MCF 10A (cell line): Measurements from ENCODE around the gene NETO2. TPM values are rescaled to one million over a fixed set of nuclear protein-coding genes. Genes with fewer than 3 reads are reported as not detected.

Source experiments
- BruUV-seq: library from RNA; stranded (reverse); fragments of 400-500 nt; replicated peaks from 2 replicates; lab custom pipeline; 2021; lab: Mats Ljungman, UMichigan
- CTCF ChIA-PET: fragments of 300-600 bp; sonication (Branson Sonifier 250); formaldehyde crosslinking; extraction: SDS; loops from one replicate; lab custom pipeline; 2021; ENCODE audit warnings: antibody characterized with exemption, inconsistent platforms; lab: Yijun Ruan, JAX
- POLR2A ChIA-PET: fragments of 300-600, 350-650 bp; sonication (Branson Sonifier 250); formaldehyde crosslinking; extraction: SDS; loops from one replicate; lab custom pipeline; 2020; ENCODE audit warnings: antibody characterized with exemption, inconsistent platforms; lab: Yijun Ruan, JAX
- DNase-seq: peaks from one replicate; pipeline ENCODE4 v3.0.0-alpha.2; 2018; ENCODE audit not compliant: unreplicated experiment
- H3K27ac Mint-ChIP-seq: one replicate; pipeline ENCODE4 v1.8.0; 2022; ENCODE audit warnings: mild to moderate bottlenecking, low read depth, mixed read lengths; ENCODE audit not compliant: unreplicated experiment
- H3K27me3 Mint-ChIP-seq: one replicate; pipeline ENCODE4 v1.8.0; 2022; ENCODE audit warnings: mixed read lengths; ENCODE audit not compliant: insufficient read depth, unreplicated experiment
- H3K36me3 Mint-ChIP-seq: one replicate; pipeline ENCODE4 v1.8.0; 2022; ENCODE audit warnings: mild to moderate bottlenecking, moderate library complexity, mixed read lengths; ENCODE audit not compliant: insufficient read depth, unreplicated experiment
- H3K4me1 Mint-ChIP-seq: one replicate; pipeline ENCODE4 v1.8.0; 2022; ENCODE audit warnings: mixed read lengths; ENCODE audit not compliant: insufficient read depth, unreplicated experiment
- H3K4me3 Mint-ChIP-seq: one replicate; pipeline ENCODE4 v1.8.0; 2022; ENCODE audit warnings: mild to moderate bottlenecking, moderate library complexity, mixed read lengths; ENCODE audit not compliant: unreplicated experiment
- H3K9me3 Mint-ChIP-seq: one replicate; pipeline ENCODE4 v1.8.0; 2022; ENCODE audit warnings: mixed read lengths; ENCODE audit not compliant: unreplicated experiment
- CTCF ChIP-seq: fragments of 200-600 bp; IDR thresholded peaks from one replicate; pipeline ENCODE4 v1.8.0; 2022; ENCODE audit warnings: antibody characterized with exemption, mild to moderate bottlenecking; ENCODE audit not compliant: unreplicated experiment
- intact Hi-C: fragments of 100-400 bp; cut with micrococcal nuclease; formaldehyde crosslinking; loops from 2 replicates; pipeline ENCODE4 v1.14.1; 2022
- total RNA-seq: library from RNA; stranded (reverse); gene quantifications from 2 replicates; pipeline ENCODE4 v1.2.3, GENCODE V29; 2022

NETO2 gene
- total RNA-seq, 1 experiment from 2014 or later = 40.8 TPM

DNA sequence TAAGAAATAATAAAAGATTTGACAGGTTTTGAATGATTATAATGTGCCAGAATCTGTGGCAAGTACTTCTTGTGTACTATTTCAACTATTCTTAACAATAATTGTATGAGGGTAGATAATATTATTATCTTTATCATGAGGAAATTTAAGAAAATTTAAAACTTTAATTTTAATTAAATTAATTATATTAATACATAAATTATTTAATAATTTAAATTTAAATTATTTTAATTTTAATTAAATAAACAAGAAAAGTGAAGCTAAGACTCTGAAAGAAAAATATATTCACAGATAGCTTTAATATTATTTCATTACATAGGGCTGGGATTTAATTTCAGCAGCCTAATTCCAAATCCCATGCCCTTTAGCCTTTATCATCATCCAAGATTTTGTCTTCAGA lies 31.4 kb upstream of the NETO2 start:
- no TSS peak for BruUV-seq
- no peak for TF ChIP-seq CTCF
- no peaks in the 10 kb centered on the region for H3K9me3 Mint-ChIP-seq
- ChIA-PET CTCF (interaction anchor here (1.9 kb wide), 1 partner anchor 13 kb away, joined by 4 read pairs; no protein-coding TSS in a partner anchor), POLR2A (no interaction called here)
- no peaks in the 10 kb centered on the region for H3K4me1 Mint-ChIP-seq
- intact Hi-C loops = no loop called here
- no peak for DNase-seq
- H3K27ac Mint-ChIP-seq = no peak overlapping the region
- H3K27me3 Mint-ChIP-seq = no peaks in the 10 kb centered on the region
- H3K4me3 Mint-ChIP-seq = no peak overlapping the region
- no peaks in the 10 kb centered on the region for H3K36me3 Mint-ChIP-seq

- no peaks in the 10 kb centered on the region for H3K36me3 Mint-ChIP-seq
- no peak overlapping the region for H3K27ac Mint-ChIP-seq
- no peak for TF ChIP-seq CTCF
- no peak for DNase-seq
- no peaks in the 10 kb centered on the region for H3K4me1 Mint-ChIP-seq
- no peaks in the 10 kb centered on the region for H3K9me3 Mint-ChIP-seq
- intact Hi-C loops = no loop called here
- no peaks in the 10 kb centered on the region for H3K27me3 Mint-ChIP-seq
- H3K4me3 Mint-ChIP-seq = no peak overlapping the region
- ChIA-PET CTCF (interaction anchor here (0.6 to 1.5 kb wide), 5 partner anchors 13 to 21 kb away, joined by 3 to 8 read pairs (median 4); partner anchors contain the start of gene NETO2), POLR2A (no interaction called here)
- no TSS peak for BruUV-seq
Measured at GRCh38 chr16:47162670-47163420, 19.1 kb upstream of the NETO2 start.

- POLR2A ChIA-PET = no interaction called here
- CTCF ChIA-PET = interaction anchor here (0.7 to 1.5 kb wide), 3 partner anchors 13 to 656 kb away, joined by 3 to 6 read pairs (median 5); partner anchors contain the start of gene NETO2
- H3K4me3 Mint-ChIP-seq = no peak overlapping the region
- no peaks in the 10 kb centered on the region for H3K9me3 Mint-ChIP-seq
- DNase-seq = no peak
- no peaks in the 10 kb centered on the region for H3K27me3 Mint-ChIP-seq
- H3K27ac Mint-ChIP-seq = no peak overlapping the region
- TF ChIP-seq CTCF = no peak
- no peaks in the 10 kb centered on the region for H3K36me3 Mint-ChIP-seq
- no TSS peak for BruUV-seq
- intact Hi-C loops = no loop called here
- H3K4me1 Mint-ChIP-seq = no peaks in the 10 kb centered on the region
Measured at GRCh38 chr16:47161464-47161863, 17.7 kb upstream of the NETO2 start.

DNA sequence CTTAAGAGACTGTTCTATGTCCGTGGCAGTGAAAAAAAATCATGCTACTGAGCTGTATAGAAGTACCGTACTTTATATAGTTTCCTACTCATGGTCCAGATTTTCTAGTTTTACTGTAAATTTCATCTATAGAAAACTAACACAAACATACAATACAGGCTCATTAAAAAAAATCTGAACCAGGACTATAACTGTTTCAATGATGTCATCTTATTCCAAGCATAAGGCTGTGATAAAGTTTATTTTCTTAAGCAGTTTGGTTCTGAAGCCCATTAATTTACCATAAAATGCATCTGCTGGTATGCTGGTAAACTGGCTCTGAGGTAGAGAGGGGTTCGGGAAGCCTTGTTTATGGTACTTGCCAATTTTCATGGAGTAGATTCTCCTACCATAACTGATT lies 16.7 kb upstream of the NETO2 start:
- Mint-ChIP-seq H3K4me1 (no peaks in the 10 kb centered on the region), H3K9me3 (no peaks in the 10 kb centered on the region), H3K27me3 (no peaks in the 10 kb centered on the region), H3K36me3 (no peaks in the 10 kb centered on the region), H3K27ac (no peak overlapping the region), H3K4me3 (no peak overlapping the region)
- no peak for DNase-seq
- ChIA-PET CTCF (interaction anchor here (0.7 kb wide), 1 partner anchor 17 kb away, joined by 4 read pairs; no protein-coding TSS in a partner anchor), POLR2A (interaction anchor here (0.7 kb wide), 1 partner anchor 12 kb away, joined by 3 read pairs; no protein-coding TSS in a partner anchor)
- TF ChIP-seq CTCF = no peak
- no TSS peak for BruUV-seq
- intact Hi-C loops = no loop called here
